HG03571 (cell line): Measurements from ENCODE around the gene SLC25A48.

ENCODE experiments used
- ATAC-seq: cut with Tn5 transposase; IDR thresholded peaks from one replicate; pipeline ENCODE4 v1.9.1; 2021; ENCODE audit not compliant: unreplicated experiment

Gene SLC25A48, protein sequence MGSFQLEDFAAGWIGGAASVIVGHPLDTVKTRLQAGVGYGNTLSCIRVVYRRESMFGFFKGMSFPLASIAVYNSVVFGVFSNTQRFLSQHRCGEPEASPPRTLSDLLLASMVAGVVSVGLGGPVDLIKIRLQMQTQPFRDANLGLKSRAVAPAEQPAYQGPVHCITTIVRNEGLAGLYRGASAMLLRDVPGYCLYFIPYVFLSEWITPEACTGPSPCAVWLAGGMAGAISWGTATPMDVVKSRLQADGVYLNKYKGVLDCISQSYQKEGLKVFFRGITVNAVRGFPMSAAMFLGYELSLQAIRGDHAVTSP

GRCh38 chr5:135834639-135835529 lies at the start of gene SLC25A48:
SLC25A48 (plus strand) TSS chr5:135834663; CDS start chr5:135834848, 185 bp downstream.
- no peak for ATAC-seq

- ATAC-seq = no peak
Observed at GRCh38 chr5:135800656-135801055, 33.8 kb upstream of the SLC25A48 start.

- ATAC-seq = no peak
Observed at GRCh38 chr5:135810188-135810943, 24.1 kb upstream of the SLC25A48 start.

DNA sequence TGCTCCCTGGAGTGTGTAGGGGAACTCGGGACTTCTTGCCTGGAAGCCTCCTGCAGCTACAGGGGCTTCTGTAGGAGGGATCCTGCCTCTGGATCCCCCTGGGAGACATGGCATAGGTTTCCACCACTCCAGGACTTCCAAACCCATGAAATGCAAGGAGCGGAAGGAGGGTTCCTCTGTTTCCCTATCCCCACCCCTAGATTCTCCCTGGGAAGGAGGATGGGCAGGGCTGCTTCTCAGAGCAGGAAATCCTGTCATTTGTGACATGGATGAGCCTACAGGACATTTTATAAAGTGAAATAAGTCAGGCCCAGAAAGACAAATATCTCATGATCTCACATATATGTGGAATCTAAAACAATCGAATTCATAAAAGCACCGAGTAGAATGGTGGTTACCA lies 23.5 kb upstream of the SLC25A48 start:
- ATAC-seq = no peak

DNA sequence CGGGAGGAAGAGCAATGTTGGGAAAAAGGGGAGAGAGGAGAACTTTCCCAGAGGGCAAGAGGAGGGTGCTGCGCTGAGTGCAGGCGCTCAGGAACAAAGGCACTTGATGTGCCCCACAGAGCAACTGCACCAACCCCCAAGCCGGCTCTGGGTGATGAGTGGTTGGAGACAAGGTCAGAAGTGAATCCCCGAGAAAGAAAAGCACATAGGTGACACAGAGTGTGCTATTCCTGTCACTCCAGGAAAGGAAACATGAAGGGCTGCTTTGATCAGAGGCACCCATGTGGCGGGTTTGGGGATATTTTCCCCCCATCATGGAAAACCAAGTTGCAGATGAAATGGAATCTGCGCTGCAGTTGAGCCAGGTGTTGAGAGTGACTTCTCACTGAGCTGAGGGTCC lies 20.7 kb upstream of the SLC25A48 start:
- no peak for ATAC-seq

DNA sequence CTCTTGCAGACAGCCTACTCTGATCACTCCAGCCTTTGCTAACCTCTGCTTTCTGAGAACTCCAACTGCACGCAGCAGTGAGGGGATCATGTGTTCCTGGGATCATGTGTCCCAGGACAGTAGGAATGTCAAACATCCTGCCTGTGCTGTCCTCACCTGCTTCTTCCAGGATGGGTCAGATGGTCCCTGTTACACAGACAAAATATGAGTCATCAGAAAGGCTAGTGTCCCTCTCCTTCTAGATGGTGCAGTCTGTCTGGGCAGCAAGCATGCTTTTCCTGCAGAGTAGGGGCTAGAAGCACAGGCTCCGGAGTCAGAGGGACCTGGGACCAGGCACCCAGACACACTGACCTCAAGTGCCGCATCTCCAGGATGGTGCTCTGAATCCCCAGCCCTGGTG lies 20.1 kb upstream of the SLC25A48 start:
- no peak for ATAC-seq

DNA sequence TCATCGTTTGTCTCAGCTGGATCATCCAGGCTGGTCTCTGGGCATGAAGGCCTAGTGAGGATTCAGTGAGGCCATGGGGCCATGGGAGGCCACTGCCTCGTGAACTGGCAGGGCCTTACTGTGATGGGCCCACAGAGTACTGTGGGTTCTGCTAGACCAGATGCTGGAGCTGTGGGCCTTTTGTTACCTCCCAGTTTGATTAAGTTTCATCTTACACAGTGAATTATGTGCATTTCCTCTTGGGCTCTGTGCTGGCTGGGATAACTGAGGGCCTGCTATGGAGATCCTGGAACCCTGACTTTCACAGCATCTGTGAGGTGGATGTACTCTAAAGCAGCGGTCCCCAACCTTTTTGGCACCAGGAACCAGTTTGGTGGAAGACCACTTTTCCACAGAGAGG lies 19.7 kb upstream of the SLC25A48 start:
- ATAC-seq = no peak

DNA sequence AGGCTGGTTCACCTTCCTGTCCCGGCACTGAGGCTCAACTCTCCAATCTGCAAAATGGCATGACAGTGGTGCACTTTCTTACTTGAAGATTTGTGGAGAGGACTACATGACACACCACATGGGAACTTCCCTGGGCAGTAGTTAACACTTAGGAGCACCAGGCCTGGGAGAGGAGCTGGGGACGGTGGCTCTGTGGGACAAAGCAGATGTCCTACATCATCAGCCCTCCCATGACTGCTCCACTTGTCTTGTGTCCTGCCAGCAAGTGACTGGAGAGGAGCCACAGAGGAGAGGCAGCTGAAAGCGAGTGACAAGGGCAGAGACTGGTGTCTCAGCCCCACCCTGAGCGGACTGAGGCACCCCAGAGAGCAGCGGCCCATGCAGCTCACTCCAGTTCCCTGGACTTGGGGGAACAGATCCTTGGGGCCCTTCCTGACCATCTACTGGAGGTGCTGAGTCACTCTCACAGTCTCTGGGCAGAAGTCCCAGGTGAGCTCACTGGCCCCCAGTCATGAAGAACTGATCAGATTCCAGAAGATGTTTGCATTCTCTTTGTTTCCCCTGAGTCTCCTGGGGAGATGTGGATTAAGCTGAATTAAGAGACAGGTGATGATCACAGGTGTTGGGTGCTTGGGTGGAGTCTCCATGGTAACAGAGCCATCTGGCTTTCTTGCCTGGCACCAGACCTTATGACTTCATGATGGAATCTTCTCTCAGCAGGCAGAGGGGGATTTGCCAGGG lies 13.2 kb upstream of the SLC25A48 start:
- no peak for ATAC-seq

DNA sequence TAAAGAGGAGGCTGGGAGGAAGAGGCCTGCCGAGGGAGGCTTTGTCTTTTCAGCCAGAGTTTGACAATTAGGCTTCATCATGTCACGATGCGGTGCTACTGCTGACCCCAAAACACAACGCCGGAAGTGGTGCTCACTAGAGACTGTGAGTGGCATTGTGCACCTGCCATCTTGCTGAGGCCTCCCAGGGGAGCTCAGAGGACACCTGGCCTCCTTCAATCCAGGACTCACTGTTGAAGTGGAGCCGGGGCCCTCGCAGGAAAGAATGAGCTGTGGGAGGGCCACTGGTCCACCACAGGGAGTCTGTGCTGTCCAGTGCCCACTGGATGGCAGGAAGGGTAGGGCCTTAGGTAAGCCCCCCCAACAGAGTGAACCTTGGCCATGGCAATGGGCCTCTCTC lies 12.7 kb upstream of the SLC25A48 start:
- no peak for ATAC-seq

DNA sequence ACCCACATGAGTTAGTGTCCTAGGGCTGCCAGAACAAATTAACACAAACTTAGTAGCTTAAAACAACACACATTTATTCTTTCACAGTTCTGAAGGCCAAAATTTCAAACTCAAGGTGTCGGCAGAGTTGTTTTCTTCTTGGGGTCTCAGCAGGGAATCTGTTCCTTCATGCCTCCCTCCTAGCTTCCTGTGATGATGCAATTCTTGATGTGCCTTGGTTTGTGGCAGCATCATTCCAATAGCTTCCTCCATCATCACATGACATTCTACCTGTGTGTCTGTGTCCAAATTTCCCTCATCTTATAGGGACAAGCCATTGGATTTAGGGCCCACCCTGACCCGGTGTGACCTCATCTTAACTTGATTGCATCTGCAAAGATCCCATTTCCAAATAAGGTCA lies 12.2 kb upstream of the SLC25A48 start:
- ATAC-seq = no peak

DNA sequence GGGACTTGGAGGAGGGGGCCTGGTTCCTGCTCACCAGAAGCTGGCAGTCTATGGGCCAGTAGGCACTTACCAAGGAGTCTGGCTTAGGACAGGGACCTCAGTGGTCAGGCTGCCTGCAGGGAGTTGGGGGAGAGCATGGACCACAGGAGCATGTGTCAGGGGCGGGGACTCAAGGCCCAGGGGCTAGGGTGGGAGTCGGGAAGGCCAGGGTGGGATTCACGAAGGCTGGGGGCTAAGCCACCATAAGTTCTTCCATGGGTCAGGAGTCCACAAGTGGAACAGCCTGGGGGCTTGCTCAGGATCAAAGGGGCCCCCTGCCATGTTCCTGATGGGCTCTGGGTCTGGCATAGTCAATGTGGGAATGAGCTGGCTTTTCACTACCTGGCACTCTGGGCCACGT lies 11.5 kb upstream of the SLC25A48 start:
- ATAC-seq = no peak

- ATAC-seq = no peak
Observed at GRCh38 chr5:135823881-135824280, 10.6 kb upstream of the SLC25A48 start.

- ATAC-seq = no peak
Observed at GRCh38 chr5:135824541-135825041, 9.9 kb upstream of the SLC25A48 start.

DNA sequence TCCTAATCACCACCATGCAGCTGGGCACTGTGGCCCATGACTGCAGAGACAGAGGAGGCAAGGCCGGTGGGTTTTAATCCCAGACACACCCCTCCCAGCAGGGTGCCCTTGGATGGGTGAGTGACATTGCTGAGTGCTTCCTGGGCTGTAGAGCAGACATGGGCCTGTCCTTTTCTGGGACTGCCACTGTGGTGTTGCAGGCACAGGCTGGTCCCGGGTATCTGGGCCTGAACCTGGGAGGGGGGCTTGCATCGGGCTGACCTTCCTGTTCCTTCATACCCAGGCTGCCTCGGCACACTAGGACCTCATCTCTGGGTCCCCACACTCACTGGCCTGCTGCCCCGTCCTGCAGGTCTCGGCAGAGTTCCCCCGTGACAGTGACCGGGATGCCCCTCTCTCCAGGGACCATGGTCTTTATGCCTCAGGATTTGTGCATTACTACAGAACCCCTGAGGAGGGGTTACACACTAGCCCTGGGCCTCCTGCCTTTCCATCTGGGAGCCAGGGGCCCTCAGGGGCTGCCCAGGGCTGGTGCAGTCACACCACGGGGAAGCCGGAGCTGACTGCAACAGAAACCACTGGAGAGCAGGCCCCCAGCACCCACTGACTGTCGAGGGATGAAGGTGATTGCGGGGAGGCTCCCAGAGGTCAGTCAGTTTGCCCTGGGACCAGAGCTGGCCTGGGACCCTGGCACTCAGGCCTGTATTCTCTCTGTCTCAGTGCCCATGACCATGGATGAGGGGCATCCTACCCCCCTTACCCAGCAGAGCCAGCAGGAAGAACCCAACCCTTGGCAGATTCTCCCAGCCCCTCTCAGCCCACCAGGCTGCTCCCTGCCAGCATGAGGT lies 8.9 kb upstream of the SLC25A48 start:
- no peak for ATAC-seq

DNA sequence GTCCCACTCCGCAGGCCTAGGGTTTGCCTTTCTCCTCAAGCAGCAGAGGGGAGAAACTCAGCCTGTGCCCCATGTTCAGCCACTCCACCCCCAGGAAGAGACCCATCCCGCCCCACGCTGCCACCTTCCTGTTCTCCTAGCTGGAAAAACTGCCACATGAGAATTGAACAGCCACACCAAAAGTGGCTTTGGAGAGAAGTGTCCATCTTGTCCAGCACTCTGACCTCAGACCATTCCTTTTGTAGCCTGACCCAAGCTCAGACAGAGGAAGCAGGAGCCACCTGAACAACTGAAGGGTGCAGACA lies 8.3 kb upstream of the SLC25A48 start:
- ATAC-seq = no peak

DNA sequence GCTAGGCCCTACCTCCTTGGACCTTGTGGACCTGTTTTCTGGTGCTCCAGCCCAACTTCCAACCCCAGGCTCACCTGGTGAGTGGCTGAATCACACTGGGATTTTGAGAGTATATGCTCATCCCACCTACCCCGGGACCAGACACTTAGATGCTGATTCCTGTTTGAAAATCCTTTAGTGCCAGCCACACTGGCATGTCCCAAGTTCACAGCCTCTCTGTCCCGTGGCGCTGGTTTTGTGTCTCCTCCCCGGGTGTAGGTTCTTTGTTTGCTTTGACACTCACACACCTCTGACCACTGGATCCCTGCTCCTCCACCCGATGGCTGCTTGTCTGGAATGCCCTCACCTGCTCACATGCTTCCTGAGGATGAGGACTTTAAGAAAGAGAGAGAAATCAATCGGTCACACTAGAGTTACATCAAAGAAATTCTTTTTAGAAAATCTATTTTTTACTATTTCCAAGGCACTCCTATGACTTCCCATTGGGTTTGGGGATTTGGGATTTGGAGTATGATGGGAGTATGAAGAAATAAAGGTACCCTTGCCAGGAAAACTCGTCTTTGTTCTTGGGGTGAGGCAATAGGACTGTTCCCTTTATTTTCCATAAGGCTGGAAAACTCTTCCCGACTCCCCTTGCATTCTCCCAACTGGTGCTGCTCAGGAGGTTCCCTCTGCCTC lies 7.3 kb upstream of the SLC25A48 start:
- no peak for ATAC-seq

DNA sequence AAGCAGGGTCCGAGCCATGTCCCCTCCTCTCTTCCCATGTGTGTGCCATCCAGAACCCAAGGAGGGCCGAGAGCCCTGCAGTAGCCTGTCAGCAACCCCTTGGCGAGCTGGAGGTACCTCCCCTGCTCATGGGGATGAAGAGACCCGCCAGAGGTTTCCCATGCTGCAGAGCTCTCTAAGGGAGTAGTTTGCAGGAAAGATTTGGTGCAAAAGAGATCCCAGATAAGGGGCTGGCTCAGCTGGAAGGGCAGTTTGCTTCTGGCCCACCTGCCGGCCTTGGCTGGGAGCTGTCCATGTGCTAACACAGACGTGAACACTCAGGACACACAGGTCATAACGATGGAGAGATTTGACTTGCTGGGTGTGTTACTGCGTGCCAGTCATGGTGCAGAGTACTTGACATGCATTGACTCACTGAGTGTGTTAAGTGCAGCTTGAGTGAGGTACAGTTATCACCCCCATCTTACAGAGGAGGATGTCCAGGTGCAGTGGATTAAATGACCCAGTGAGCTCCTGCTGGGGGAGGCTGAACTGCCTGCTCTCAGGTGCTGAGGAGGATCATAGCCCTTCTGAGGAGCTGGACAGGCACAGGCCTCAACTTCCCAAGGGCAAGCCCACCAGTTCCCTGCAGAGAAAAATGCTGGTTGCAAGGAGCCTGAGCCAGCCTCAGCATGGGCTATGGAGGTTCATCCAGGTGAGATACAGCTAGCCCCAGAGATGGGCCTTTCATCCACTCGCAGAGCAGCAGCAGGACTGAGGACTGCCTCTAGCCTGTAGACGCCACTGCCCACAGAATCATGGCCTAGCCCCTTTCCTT lies 6.3 kb upstream of the SLC25A48 start:
- no peak for ATAC-seq

- ATAC-seq = no peak
Observed at GRCh38 chr5:135828782-135829127, 5.7 kb upstream of the SLC25A48 start.

DNA sequence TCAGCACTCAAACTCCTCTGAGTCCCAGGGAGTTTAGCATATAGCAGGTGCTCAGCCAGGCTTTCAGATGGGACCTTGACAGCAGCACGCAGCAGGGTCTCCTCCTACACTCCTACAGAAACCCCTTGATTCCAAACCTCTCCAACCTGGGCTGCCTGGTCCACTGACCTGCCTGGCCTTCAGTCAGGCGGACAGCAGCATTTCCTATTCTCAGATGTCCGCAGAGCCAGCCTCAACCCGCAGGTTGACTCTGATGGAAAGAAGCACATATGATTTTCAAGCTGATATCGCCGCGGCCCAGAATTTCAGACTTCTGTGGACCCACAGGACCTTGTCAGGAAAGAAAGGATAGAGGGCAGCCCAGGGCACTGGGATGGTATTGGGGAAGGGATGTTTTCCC lies 5.3 kb upstream of the SLC25A48 start:
- no peak for ATAC-seq
